Islet of Langerhans (tissue), 1 donor: ENCODE results near the gene CCDC138.

Experiments used
- FAIRE-seq: peaks from one replicate; lab custom pipeline; 2011; peaks lifted over from hg19 to GRCh38; lab: Jason Lieb, UNC

CCDC138 gene

GRCh38 chr2:108825736-108826135 lies 39.2 kb downstream of the CCDC138 start:
- FAIRE-seq: no peak

- peak; percentile 13 for FAIRE-seq
These were observed 43.2 kb downstream of the CCDC138 start for GRCh38 chr2:108829578-108830310.

GRCh38 chr2:108833219-108833618 lies 46.6 kb downstream of the CCDC138 start:
- no peak for FAIRE-seq

- no peak for FAIRE-seq
These were observed 48.0 kb downstream of the CCDC138 start for GRCh38 chr2:108834620-108835019.

GRCh38 chr2:108835040-108835439 lies 48.5 kb downstream of the CCDC138 start:
- no peak for FAIRE-seq

GRCh38 chr2:108837198-108837597 lies 50.6 kb downstream of the CCDC138 start:
- FAIRE-seq: no peak

- no peak for FAIRE-seq
These were observed 54.9 kb downstream of the CCDC138 start for GRCh38 chr2:108841506-108841905.

- no peak for FAIRE-seq
These were observed 59.4 kb downstream of the CCDC138 start for GRCh38 chr2:108845923-108846322.

GRCh38 chr2:108847000-108847399 lies 60.4 kb downstream of the CCDC138 start:
- FAIRE-seq: peak; percentile 41

- FAIRE-seq: no peak
These were observed 65.8 kb downstream of the CCDC138 start for GRCh38 chr2:108852375-108852774.

GRCh38 chr2:108853421-108853820 lies 66.8 kb downstream of the CCDC138 start:
- no peak for FAIRE-seq

GRCh38 chr2:108854484-108854883 lies 67.9 kb downstream of the CCDC138 start:
- no peak for FAIRE-seq

- FAIRE-seq: peak; percentile 76
These were observed 68.6 kb downstream of the CCDC138 start for GRCh38 chr2:108855194-108855593.

GRCh38 chr2:108858894-108859293 lies 72.3 kb downstream of the CCDC138 start:
- FAIRE-seq: no peak

GRCh38 chr2:108866041-108866440 lies 79.5 kb downstream of the CCDC138 start:
- no peak for FAIRE-seq

GRCh38 chr2:108868911-108869310 lies 82.3 kb downstream of the CCDC138 start:
- FAIRE-seq: no peak

- no peak for FAIRE-seq
These were observed 83.0 kb downstream of the CCDC138 start for GRCh38 chr2:108869542-108869941.

GRCh38 chr2:108870069-108870644 lies 83.6 kb downstream of the CCDC138 start:
- FAIRE-seq: no peak

GRCh38 chr2:108877506-108877905 lies 90.9 kb downstream of the CCDC138 start:
- no peak for FAIRE-seq

- no peak for FAIRE-seq
These were observed 91.7 kb downstream of the CCDC138 start for GRCh38 chr2:108878276-108878675.

GRCh38 chr2:108884619-108885018 lies 98.0 kb downstream of the CCDC138 start:
- no peak for FAIRE-seq

GRCh38 chr2:108889907-108890306 lies 103.3 kb downstream of the CCDC138 start:
- FAIRE-seq: no peak

- no peak for FAIRE-seq
These were observed 106.7 kb downstream of the CCDC138 start for GRCh38 chr2:108893277-108893676.

GRCh38 chr2:108894766-108895165 lies 108.2 kb downstream of the CCDC138 start:
- no peak for FAIRE-seq
